ENCODE data around the gene FOXK1.

DNA sequence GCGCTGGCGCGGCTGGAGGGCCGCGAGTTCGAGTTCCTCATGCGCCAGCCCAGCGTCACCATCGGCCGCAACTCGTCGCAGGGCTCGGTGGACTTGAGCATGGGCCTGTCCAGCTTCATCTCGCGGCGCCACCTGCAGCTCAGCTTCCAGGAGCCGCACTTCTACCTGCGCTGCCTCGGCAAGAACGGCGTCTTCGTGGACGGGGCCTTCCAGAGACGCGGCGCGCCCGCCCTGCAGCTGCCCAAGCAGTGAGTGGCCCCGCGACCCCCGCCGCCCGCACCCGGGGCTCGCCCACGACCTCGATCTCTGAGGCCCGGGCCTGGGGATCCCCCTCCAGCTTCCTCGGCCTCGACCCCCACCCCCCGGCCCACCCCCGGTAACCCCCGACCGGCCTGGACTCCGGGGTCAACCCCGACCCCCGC is 537 bp downstream of the FOXK1 start:
- TF ChIP-seq POLR2AphosphoS5 (IDR thresholded peaks at IDR 0.05; ENCODE audit: low read depth, low read length) (no peak), POLR2A (IDR thresholded peaks at IDR 0.05; ENCODE audit: low read depth, low read length) (no peak)
